Measurements from ENCODE around the gene PDP2. TPM values are rescaled to one million over a fixed set of nuclear protein-coding genes. Genes with fewer than 3 reads are reported as not detected.
A peak's percentile ranks its signal among the peaks of the same experiment; 100 is the strongest.

PDP2 gene
- total RNA-seq, 4 donors from 2014 or later = 2.2 to 5.2 (median 4.1) TPM

DNA sequence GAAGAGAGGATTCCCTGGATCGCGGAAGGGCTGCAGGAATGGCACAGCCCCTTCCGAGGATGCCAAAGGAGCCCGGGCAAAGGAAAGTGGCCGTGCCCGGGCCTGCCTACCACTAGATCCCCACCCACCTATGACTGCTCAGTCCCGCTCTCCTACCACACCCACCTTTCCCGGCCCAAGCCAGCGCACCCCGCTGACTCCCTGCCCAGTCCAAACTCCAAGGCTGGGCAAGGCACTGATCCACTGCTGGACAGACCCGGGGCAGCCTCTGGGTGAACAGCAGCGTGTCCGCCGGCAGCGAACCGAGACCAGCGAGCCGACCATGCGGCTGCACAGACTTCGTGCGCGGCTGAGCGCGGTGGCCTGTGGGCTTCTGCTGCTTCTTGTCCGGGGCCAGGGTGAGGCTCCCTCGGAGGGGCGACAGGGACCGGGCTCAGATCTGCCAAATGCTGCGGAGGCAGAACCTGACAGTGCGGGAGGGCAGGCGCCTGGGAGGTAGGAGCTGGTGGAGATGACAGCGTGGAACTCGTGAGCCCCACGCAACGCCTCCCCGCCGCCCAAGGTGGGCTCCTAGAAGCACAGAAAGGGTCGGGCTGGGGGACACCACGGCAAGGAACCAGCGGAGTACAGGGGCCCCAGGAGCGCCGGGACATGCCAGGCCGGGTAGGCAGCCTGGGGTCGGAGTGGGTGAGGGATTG, 55.1 kb downstream of the PDP2 start, which contains the start of gene CES2:
TSS of gene CES2 (plus strand) at position 203 of the 698 bp plus-strand sequence. CDS start at position 323, 120 bp downstream.
- Histone ChIP-seq H3K27me3 (no peaks in the 10 kb centered on the region), H3K36me3 (peaks cover 0 to 48% of the 10 kb centered on the region in 2 donors), H3K9me3 (no peaks in the 10 kb centered on the region), H3K27ac (peak within 1 kb of the TSS; percentile 95 to 99 (median 98)), H3K4me1 (peaks cover 36 to 47% of the 10 kb centered on the region in 2 donors), H3K4me3 (peak within 1 kb of the TSS; percentile 88 to 99 (median 94))
- in situ Hi-C loops (cut with MboI; ENCODE audit: low sequenced_read_pairs in 4 of 4) = no loop called here
- DNase-seq = peak; percentile 63 to 68
- intact Hi-C loops (cut with DNase I; ENCODE audit: low total_unique reads) = no loop called here
- peak; percentile 28 to 40 for ATAC-seq
- TF ChIP-seq CTCF (IDR thresholded peaks at IDR 0.05 in 4 of 5, conservative IDR thresholded peaks at IDR 0.05 in 1 of 5) (no peak), POLR2A (IDR thresholded peaks at IDR 0.05) (peak; percentile 37 to 64)

DNA sequence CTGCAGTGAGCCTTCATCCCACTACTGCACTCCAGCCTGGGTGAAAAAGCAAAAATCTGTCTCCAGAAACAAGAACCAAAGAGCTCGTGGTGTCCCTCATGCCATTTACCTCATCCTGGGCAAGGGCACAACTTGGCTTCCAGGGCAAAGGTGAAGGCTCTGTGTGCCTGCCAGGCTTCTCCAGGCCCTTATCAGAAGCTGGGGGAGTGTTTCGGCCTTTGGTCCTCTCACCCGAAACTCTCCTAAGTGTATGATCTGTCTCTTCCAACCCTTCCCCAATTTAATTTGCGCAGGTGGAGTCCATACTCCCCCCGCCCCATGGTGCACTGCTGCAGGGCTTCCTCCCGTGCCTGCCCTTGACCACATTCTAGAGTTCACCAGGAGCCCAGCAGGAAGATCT, 56.1 kb downstream of the PDP2 start:
- TF ChIP-seq CTCF (IDR thresholded peaks at IDR 0.05 in 4 of 5, conservative IDR thresholded peaks at IDR 0.05 in 1 of 5) = no peak
- peak; percentile 19 to 27 for TF ChIP-seq POLR2A (IDR thresholded peaks at IDR 0.05)
- H3K36me3 ChIP-seq = peaks cover 0 to 57% of the 10 kb centered on the region in 2 donors
- peaks cover 34 to 44% of the 10 kb centered on the region in 2 donors for H3K4me1 ChIP-seq
- no peaks in the 10 kb centered on the region for H3K9me3 ChIP-seq
- intact Hi-C loops (cut with DNase I; ENCODE audit: low total_unique reads) = no loop called here
- H3K4me3 ChIP-seq = peak overlapping the region; percentile 88 to 99 (median 94)
- ATAC-seq (peak; percentile 6 to 19), DNase-seq (peak in 1 of 2 donors; percentile 56)
- no peaks in the 10 kb centered on the region for H3K27me3 ChIP-seq
- in situ Hi-C loops (cut with MboI; ENCODE audit: low sequenced_read_pairs in 4 of 4) = no loop called here
- peak overlapping the region; percentile 95 to 99 (median 98) for H3K27ac ChIP-seq

GRCh38 chr16:66936889-66937554, 56.7 kb downstream of the PDP2 start:
- H3K27me3 ChIP-seq = no peaks in the 10 kb centered on the region
- intact Hi-C loops (cut with DNase I; ENCODE audit: low total_unique reads) (no loop called here), in situ Hi-C loops (cut with MboI; ENCODE audit: low sequenced_read_pairs in 4 of 4) (no loop called here)
- H3K9me3 ChIP-seq = no peaks in the 10 kb centered on the region
- no peak for TF ChIP-seq CTCF (IDR thresholded peaks at IDR 0.05 in 4 of 5, conservative IDR thresholded peaks at IDR 0.05 in 1 of 5)
- no peak for TF ChIP-seq POLR2A (IDR thresholded peaks at IDR 0.05)
- peaks cover 32 to 43% of the 10 kb centered on the region in 2 donors for H3K4me1 ChIP-seq
- DNase-seq (peak in 1 of 2 donors; percentile 20), ATAC-seq (no peak)
- peak overlapping the region; percentile 95 to 99 (median 98) for H3K27ac ChIP-seq
- H3K4me3 ChIP-seq = peak overlapping the region in 1 of 4 donors; percentile 95
- H3K36me3 ChIP-seq = peaks cover 0 to 57% of the 10 kb centered on the region in 2 donors

GRCh38 chr16:66937725-66938337, 57.5 kb downstream of the PDP2 start:
- no peaks in the 10 kb centered on the region for H3K27me3 ChIP-seq
- in situ Hi-C loops (cut with MboI; ENCODE audit: low sequenced_read_pairs in 4 of 4) = no loop called here
- intact Hi-C loops (cut with DNase I; ENCODE audit: low total_unique reads) = no loop called here
- H3K4me3 ChIP-seq = no peak overlapping the region
- H3K4me1 ChIP-seq = peaks cover 30 to 35% of the 10 kb centered on the region in 2 donors
- no peak for ATAC-seq
- TF ChIP-seq POLR2A (IDR thresholded peaks at IDR 0.05) (no peak), CTCF (IDR thresholded peaks at IDR 0.05 in 4 of 5, conservative IDR thresholded peaks at IDR 0.05 in 1 of 5) (no peak)
- H3K27ac ChIP-seq = peak overlapping the region; percentile 28 to 98 (median 96)
- no peak for DNase-seq
- H3K9me3 ChIP-seq = no peaks in the 10 kb centered on the region
- H3K36me3 ChIP-seq = peaks cover 0 to 59% of the 10 kb centered on the region in 2 donors
